Cardiac septum (tissue), 1 donor: ENCODE results near the gene TIMM50. TPM values are rescaled to one million over a fixed set of nuclear protein-coding genes. Genes with fewer than 3 reads are reported as not detected.
A peak's percentile ranks its signal among the peaks of the same experiment; 100 is the strongest.

Experiments
- DNase-seq: peaks from one replicate; pipeline ENCODE4 v3.0.0-alpha.2; 2020; ENCODE audit warnings: low spot score
- intact Hi-C: fragments of 100-400 bp; cut with DNase I; formaldehyde crosslinking; loops from one replicate; pipeline ENCODE4 v1.14.0; 2022
- total RNA-seq: library from RNA; stranded (reverse); fragmentation: NEBNext Ultra II Directional; extraction: Animal tissue kit (Norgen Biotek cat#: 25700); gene quantifications from one replicate; pipeline ENCODE4 v1.2.1, GENCODE V29; 2021
- donor health status: DM: no; HTN: no; CAD: no.

TIMM50 gene
- total RNA-seq, 1 donor from 2014 or later: 62.0 TPM

DNA sequence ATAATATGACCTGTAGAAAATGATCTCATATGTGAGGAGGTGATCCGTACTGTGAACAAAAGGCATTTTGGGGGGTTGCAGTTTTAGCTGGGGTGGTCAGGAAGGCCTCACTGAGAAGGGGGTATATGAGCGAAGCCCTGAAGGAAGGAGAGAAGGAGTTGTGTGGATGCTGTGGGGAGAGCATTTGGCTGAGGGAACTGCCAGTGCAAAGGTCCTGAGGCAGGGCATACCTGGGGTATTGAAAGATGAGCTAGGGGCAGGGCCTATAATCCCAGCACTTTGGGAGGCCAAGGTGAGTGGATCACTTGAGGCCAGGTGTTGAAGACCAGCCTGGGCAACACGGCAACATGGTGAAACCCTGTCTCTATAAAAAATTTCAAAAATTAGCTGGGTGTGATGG lies 36.8 kb downstream of the TIMM50 start:
- intact Hi-C loops: no loop called here

DNA sequence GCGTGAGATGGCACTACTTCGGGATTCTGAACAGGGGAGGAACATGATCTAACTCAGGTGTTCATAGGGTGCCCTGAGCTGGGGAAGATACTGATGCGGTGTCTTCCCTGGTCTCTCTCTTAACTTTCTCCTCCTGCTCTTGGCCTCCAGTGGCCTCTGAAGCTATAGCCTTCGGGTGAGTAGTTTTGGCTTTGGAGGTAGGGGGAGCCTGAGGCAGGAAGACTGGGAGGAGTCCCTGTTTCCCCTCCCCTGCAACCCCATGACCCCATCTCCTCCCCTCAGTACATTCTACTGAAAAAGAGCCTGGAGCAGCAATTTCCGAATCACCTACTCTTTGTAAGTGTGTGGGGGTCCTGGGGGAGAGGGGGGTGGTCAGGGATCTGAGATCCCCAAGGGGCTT lies 37.8 kb downstream of the TIMM50 start:
- DNase-seq: no peak
- intact Hi-C loops: no loop called here

More for the DNA sequence above, 36.8 kb downstream of the TIMM50 start:
- DNase-seq: no peak

- intact Hi-C loops: no loop called here
- DNase-seq: no peak
Observed at GRCh38 chr19:39518975-39519374, 38.3 kb downstream of the TIMM50 start.

- DNase-seq: no peak
- intact Hi-C loops: no loop called here
Observed at GRCh38 chr19:39520541-39521484, 40.2 kb downstream of the TIMM50 start.

DNA sequence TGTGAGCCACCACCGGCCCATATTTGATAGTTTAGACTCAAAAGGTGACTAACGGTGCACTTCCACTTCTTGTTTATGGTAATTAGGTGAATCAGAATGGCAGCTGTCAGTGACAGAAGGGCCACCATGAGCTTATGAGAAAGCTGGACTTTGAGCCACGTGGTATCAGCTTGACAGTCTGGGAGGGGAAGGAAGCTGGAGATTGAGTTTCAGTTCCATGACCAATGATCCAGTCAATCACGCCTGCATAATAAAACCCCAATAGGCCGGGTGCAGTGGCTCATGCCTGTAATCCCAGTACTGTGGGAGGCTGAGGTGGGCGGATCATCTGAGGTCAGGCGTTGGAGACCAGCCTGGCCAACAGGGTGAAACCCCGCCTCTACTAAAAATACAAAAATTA lies 43.9 kb downstream of the TIMM50 start:
- intact Hi-C loops: no loop called here

GRCh38 chr19:39525205-39525604 lies 44.6 kb downstream of the TIMM50 start:
- no peak for DNase-seq

More for the DNA sequence above, 43.9 kb downstream of the TIMM50 start:
- DNase-seq: no peak

GRCh38 chr19:39531834-39532232 lies 51.2 kb downstream of the TIMM50 start:
- no peak for DNase-seq
- intact Hi-C loops: loop anchor here (2.0 to 10.0 kb wide), 5 partner anchors 35 to 407 kb away; partner anchors contain the start of genes DLL3, PAK4 and SUPT5H

More at GRCh38 chr19:39525205-39525604, 44.6 kb downstream of the TIMM50 start:
- intact Hi-C loops: no loop called here

DNA sequence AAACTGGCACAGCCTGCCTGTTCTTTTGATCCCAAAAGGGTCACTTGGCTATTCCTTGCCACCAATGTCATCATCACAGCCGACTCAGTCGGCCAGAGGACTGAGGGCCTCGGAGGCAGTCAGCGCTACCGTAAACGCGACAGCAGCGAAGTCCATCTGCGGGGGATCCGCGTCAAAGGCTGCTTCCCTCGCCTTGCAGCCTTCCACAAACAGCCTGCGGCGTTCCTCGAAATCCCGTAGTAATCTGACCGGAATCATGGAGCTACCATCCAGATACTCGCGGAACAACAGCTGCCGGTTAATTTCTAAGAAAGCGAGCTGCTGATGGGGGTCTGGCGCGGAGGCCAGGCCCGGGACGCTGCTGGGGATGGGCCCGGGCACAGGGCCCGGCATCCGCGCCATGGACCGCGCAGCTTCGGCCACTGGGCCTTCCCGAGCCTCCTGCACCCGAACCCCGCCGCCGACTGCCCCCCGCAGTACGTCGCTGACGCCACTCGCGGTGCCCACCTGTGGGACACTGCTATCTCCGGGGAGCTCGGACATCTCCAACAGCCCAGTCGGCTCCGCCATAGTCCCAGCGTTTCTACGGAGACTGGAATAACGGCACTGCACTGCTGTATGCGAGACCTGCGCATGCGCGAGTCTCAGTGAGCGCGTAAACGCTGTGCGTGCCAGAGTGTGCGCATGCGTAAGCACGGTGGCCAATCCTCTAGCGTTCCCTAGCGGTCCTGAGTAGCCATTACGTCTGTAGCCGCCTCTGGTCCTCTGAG lies 51.8 kb downstream of the TIMM50 start, which contains the start of gene EID2B:
EID2B (minus strand) TSS at position 620 of the 770 bp plus-strand sequence; CDS start at position 570, 50 bp downstream.
- intact Hi-C loops: loop anchor here (2.0 to 10.0 kb wide), 5 partner anchors 35 to 408 kb away; partner anchors contain the start of genes DLL3, PAK4 and SUPT5H
- DNase-seq: peak; percentile 98

DNA sequence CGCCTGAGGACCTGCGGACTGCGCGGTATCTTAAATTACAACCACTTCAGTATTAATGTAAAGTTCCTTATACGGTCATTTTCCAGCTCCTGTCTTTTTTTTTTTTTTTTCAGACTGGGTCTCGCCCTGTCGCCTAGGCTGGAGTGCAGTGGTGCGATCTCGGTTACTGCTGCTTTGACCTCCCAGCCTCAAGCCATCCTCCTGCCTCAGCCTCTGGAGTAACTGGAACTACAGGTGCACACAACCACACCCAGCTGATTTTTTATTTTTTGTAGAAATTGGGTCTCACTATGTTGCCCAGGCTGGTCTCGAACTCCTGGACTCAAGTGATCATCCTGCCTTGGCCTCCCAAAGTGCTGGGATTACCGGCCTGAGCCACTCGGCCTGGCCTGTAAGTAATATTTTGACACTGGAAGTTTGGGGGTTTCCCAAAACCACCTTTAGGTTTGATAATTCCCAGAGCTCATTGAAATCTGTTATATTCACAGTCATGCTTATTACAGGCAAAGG lies 52.4 kb downstream of the TIMM50 start:
- no peak for DNase-seq
- intact Hi-C loops: loop anchor here (2.0 to 10.0 kb wide), 5 partner anchors 36 to 408 kb away; partner anchors contain the start of genes DLL3, PAK4 and SUPT5H

DNA sequence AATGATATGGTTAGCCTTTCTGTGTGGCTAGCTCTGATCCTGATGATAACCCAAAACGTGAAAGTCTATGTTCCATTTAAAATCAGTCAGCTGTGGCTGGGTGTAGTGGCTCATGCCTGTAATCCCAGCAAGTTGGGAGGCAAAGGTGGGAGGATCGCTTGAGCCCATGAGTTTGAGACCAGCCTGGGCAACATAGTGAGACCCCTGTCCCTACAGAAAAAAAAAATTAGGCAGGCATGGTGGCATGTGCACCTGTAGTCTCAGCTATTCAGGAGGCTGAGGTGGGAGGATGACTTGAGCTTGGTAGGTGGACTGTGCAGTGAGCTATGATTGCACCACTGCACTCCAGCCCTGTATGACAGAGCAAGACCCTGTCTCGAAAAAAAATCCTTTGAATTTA lies 53.2 kb downstream of the TIMM50 start:
- intact Hi-C loops: loop anchor here (2.0 to 10.0 kb wide), 5 partner anchors 36 to 409 kb away; partner anchors contain the start of genes DLL3, PAK4 and SUPT5H
- no peak for DNase-seq

DNA sequence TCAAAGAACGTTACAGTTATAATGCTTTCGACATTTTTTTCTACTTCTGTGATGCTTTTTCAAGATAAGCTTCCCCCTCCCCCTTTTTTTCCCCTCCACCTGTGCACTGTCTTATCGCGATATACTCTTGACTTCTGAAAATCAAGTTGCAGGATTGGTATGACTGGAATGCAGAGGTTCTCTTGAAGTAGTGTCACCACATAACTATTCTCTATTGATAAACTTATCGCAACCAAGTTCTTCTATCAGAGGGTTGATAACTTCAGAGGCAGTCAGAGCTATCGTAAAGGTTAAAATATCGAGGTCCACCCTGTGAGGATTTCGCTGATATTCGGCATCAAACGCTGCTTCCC lies 58.5 kb downstream of the TIMM50 start:
- no peak for DNase-seq
- intact Hi-C loops: loop anchor here (10.0 kb wide), 2 partner anchors 94 to 414 kb away; partner anchors contain the start of genes PAK4 and SUPT5H

DNA sequence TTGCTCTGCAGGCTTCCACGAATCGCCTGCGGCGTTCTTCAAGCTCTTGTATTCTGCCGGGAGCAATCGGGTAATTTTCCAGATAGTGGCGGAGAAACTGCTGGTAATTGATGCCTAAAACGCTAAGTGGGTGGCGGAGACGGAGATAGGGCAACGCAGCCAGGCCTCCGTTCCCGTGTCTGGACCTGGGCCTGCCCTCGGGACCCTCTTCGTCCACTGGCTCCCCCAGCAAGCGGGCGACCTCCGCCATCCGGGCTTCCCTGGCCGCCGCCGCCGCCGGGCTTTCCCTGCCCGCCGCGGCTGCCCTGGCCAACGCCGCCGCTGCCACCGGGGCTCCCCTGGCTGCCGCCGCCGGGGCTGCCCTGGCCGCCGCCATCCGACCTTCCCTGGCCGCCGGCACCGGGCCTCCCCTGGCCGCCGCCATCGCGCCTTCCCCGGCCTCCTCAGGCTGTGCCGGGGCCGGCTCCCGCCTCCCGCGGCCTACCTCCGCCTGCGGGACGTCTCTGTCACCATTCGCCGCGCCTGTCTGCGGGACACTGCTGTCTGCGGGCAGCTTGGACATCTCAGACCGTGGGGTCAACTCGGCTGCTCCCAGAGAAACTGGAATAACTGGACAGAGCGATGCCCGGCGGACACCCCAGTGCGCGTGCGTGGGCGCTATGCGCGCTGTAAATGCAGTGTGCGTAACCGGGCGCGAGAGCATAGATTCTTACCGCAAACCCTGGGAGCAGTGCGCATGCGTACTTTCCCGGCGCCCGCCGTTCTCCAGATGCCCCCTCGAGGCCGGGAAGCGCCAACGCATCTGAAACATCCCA lies 59.1 kb downstream of the TIMM50 start, which contains the start of gene EID2:
EID2 (minus strand) TSS at position 644 of the 815 bp plus-strand sequence; CDS start at position 562, 82 bp downstream.
- intact Hi-C loops: loop anchor here (2.0 to 10.0 kb wide), 4 partner anchors 59 to 415 kb away; partner anchors contain the start of genes DYRK1B, PAK4, SUPT5H and TIMM50

DNA sequence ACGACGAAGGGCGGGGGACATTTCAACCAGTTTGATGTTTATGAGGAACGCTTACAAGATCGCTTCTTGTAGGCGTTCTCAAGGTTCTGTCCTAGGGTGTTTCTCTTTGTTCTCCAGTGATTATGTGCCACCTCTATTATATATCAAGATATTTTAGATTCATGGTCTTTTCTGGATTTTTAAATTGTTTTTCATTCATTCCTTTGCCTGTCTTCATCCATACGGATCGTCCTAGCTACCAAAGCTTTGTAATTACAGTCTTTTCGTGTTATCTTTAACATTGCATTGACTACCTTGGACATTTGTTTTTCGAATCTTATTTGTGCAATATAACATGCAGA lies 59.7 kb downstream of the TIMM50 start:
- intact Hi-C loops: loop anchor here (2.0 to 10.0 kb wide), 2 partner anchors 60 to 294 kb away; partner anchors contain the start of genes DYRK1B and TIMM50

More for the DNA sequence above, 59.1 kb downstream of the TIMM50 start, which contains the start of gene EID2:
- DNase-seq: peak; percentile 96

More for the DNA sequence above, 59.7 kb downstream of the TIMM50 start:
- no peak for DNase-seq

Other genes starting within 250 kb of the TIMM50 start
- not detected for gene IFNL3, start 235.8 kb upstream of the TIMM50 start, total RNA-seq
- gene IFNL4, start 232.0 kb upstream of the TIMM50 start, total RNA-seq: not detected
- gene IFNL2, start 212.4 kb upstream of the TIMM50 start, total RNA-seq: not detected
- gene IFNL1, start 184.4 kb upstream of the TIMM50 start, total RNA-seq: not detected
- 0.27 TPM for gene LRFN1, start 160.0 kb upstream of the TIMM50 start, total RNA-seq
- 17.5 TPM for gene GMFG, start 144.8 kb upstream of the TIMM50 start, total RNA-seq
- 65.8 TPM for gene SAMD4B, start 138.4 kb upstream of the TIMM50 start, total RNA-seq
- gene PAF1, start 89.7 kb upstream of the TIMM50 start, total RNA-seq: 38.0 TPM
- 26.3 TPM for gene MED29, start 89.5 kb upstream of the TIMM50 start, total RNA-seq
- 53.0 TPM for gene ZFP36, start 74.0 kb upstream of the TIMM50 start, total RNA-seq
- gene PLEKHG2, start 68.2 kb upstream of the TIMM50 start, total RNA-seq: 25.1 TPM
- 1,084 TPM for gene RPS16, start 44.9 kb upstream of the TIMM50 start, total RNA-seq
- gene SUPT5H, start 35.3 kb upstream of the TIMM50 start, total RNA-seq: 79.9 TPM
- gene DLL3, start 18.1 kb downstream of the TIMM50 start, total RNA-seq: not detected
- not detected for gene SELENOV, start 34.3 kb downstream of the TIMM50 start, total RNA-seq
- 2.8 TPM for gene EID2B, start 52.0 kb downstream of the TIMM50 start, total RNA-seq
- 11.4 TPM for gene EID2, start 59.3 kb downstream of the TIMM50 start, total RNA-seq
- gene LGALS13, start 121.7 kb downstream of the TIMM50 start, total RNA-seq: not detected
- gene LGALS16, start 175.1 kb downstream of the TIMM50 start, total RNA-seq: not detected
- not detected for gene LGALS14, start 223.6 kb downstream of the TIMM50 start, total RNA-seq